Measurements from ENCODE around the gene BATF3.

GRCh38 chr1:212733109-212733508 is 33.5 kb upstream of the BATF3 start:
- no peak for TF ChIP-seq CTCF (IDR thresholded peaks at IDR 0.05)
- no peak for TF ChIP-seq ATF2 (CRISPR knock-in tag; IDR thresholded peaks at IDR 0.05; ENCODE audit: borderline replicate concordance, low read depth)
- no peak for TF ChIP-seq PRDM15 (CRISPR knock-in tag; IDR thresholded peaks at IDR 0.05)
- TF ChIP-seq USF2 (CRISPR knock-in tag; IDR thresholded peaks at IDR 0.05), result no peak
- no peak for TF ChIP-seq NR2C2 (CRISPR knock-in tag; IDR thresholded peaks at IDR 0.05)
- no peak for TF ChIP-seq TCF7 (CRISPR knock-in tag; IDR thresholded peaks at IDR 0.05; ENCODE audit: low read depth)
- TF ChIP-seq SP1 (CRISPR knock-in tag; conservative IDR thresholded peaks at IDR 0.05), result no peak
